UCSD-AML1 (cell line): ENCODE measurements around the gene RNF168.
"Not testable (repeated sequence)": the region's sequence is repeated elsewhere in the genome, so short reads cannot be mapped to it uniquely, and the experiment has no call there.

Experiments used
- DNase-seq: peaks from one replicate; lab custom pipeline; 2025; ENCODE audit not compliant: unreplicated experiment; lab: John Stamatoyannopoulos, UW

Gene RNF168

GRCh38 chr3:196514913-196515621 lies 11.5 kb upstream of the RNF168 start, which contains the start of gene SMCO1:
SMCO1 (minus strand) TSS chr3:196515346; CDS start chr3:196515209, 137 bp downstream.
- DNase-seq, result no peak

GRCh38 chr3:196514350-196514716 lies 10.8 kb upstream of the RNF168 start:
- DNase-seq, result no peak

- DNase-seq, result no peak
Observed at GRCh38 chr3:196513697-196514349, 10.3 kb upstream of the RNF168 start.

GRCh38 chr3:196511646-196512425 lies 8.3 kb upstream of the RNF168 start:
- peak; percentile 74 for DNase-seq

- DNase-seq, result not testable (repeated sequence)
Observed at GRCh38 chr3:196511108-196511507, 7.5 kb upstream of the RNF168 start.

GRCh38 chr3:196506687-196507086 lies 3.1 kb upstream of the RNF168 start:
- DNase-seq, result no peak

- no peak for DNase-seq
Observed at GRCh38 chr3:196504556-196504955, 988 bp upstream of the RNF168 start.

- DNase-seq, result not testable (repeated sequence)
Observed at GRCh38 chr3:196504077-196504398, 470 bp upstream of the RNF168 start.

- DNase-seq, result peak; percentile 43
Observed at GRCh38 chr3:196502775-196503195, 783 bp downstream of the RNF168 start.

GRCh38 chr3:196501316-196502044 lies 2.1 kb downstream of the RNF168 start:
- DNase-seq, result no peak

GRCh38 chr3:196499807-196500524 lies 3.6 kb downstream of the RNF168 start:
- no peak for DNase-seq

GRCh38 chr3:196499061-196499460 lies 4.5 kb downstream of the RNF168 start:
- DNase-seq, result no peak

- no peak for DNase-seq
Observed at GRCh38 chr3:196498297-196498696, 5.3 kb downstream of the RNF168 start.

- DNase-seq, result no peak
Observed at GRCh38 chr3:196496183-196496582, 7.4 kb downstream of the RNF168 start.

GRCh38 chr3:196493292-196493691 lies 10.3 kb downstream of the RNF168 start:
- no peak for DNase-seq

- DNase-seq, result no peak
Observed at GRCh38 chr3:196492080-196492479, 11.5 kb downstream of the RNF168 start.

- DNase-seq, result no peak
Observed at GRCh38 chr3:196489747-196490146, 13.8 kb downstream of the RNF168 start.

GRCh38 chr3:196486263-196486662 lies 17.3 kb downstream of the RNF168 start:
- DNase-seq, result peak; percentile 23

GRCh38 chr3:196477678-196478077 lies 25.9 kb downstream of the RNF168 start:
- no peak for DNase-seq

GRCh38 chr3:196472286-196472685 lies 31.3 kb downstream of the RNF168 start:
- no peak for DNase-seq

- no peak for DNase-seq
Observed at GRCh38 chr3:196471551-196471950, 32.0 kb downstream of the RNF168 start.
